ENCODE results near the gene MCAT.

MCAT gene

DNA sequence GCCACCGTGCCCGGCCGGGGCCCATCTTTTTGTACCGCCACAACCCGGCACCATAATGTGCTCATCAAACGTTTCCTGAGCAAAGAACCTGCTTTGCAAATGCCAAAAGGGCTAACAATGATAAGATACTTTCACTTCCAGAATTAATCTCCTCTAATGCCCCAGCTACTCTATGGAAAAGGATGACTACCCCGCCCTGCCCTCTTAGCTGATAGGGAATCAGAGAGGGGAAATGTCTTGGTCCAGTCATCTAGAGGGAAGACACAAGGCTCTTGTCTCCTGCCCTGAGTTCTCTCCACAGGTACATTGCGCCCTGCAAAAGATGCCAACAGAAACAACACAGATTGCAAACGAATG lies 54.6 kb downstream of the MCAT start:
- DNase-seq: no peak

- no peak for DNase-seq
These were observed 57.3 kb downstream of the MCAT start for GRCh38 chr22:43085658-43086606.
